WTC11 (cell line): Measurements from ENCODE around the gene FTCD. TPM values are rescaled to one million over a fixed set of nuclear protein-coding genes. Genes with fewer than 3 reads are reported as not detected.

Source experiments
- ATAC-seq: fragments of 200-7000 bp; cut with Tn5 transposase; 2 replicates; pipeline ENCODE4 v1.10.0; 2021; ENCODE audit warnings: mild to moderate bottlenecking, moderate library complexity
- CTCF ChIA-PET: fragments of 300-600 bp; sonication (Branson Sonifier 250); formaldehyde crosslinking; loops from one replicate; lab custom pipeline; 2021; ENCODE audit warnings: antibody characterized with exemption; lab: Charles Lee
- POLR2A ChIA-PET: fragments of 350-600 bp; sonication (Branson Sonifier 250); formaldehyde crosslinking; loops from one replicate; lab custom pipeline; 2021; ENCODE audit warnings: antibody characterized with exemption; lab: Charles Lee
- DNase-seq: peaks from one replicate; pipeline ENCODE4 v3.0.0; 2021; ENCODE audit warnings: low spot score
- H3K27ac Mint-ChIP-seq: 2 replicates; pipeline ENCODE4 v1.8.0; 2021; ENCODE audit warnings: mixed read lengths
- H3K27me3 Mint-ChIP-seq: 2 replicates; pipeline ENCODE4 v1.8.0; 2021; ENCODE audit warnings: low read depth, mild to moderate bottlenecking, moderate library complexity, mixed read lengths
- H3K36me3 Mint-ChIP-seq: 2 replicates; pipeline ENCODE4 v1.8.0; 2021; ENCODE audit warnings: mixed read lengths
- H3K4me1 Mint-ChIP-seq: 2 replicates; pipeline ENCODE4 v1.8.0; 2022; ENCODE audit warnings: mixed read lengths
- H3K4me3 Mint-ChIP-seq: 2 replicates; pipeline ENCODE4 v1.8.0; 2021; ENCODE audit warnings: mild to moderate bottlenecking, moderate library complexity, mixed read lengths
- H3K9me3 Mint-ChIP-seq: 2 replicates; pipeline ENCODE4 v1.8.0; 2021; ENCODE audit warnings: mixed read lengths
- AFF4 ChIP-seq: sonication (generic); formaldehyde crosslinking; IDR thresholded peaks from 2 replicates; pipeline ENCODE4 v1.8.1; 2023; ENCODE audit warnings: mild to moderate bottlenecking, missing genetic modification reagents, borderline replicate concordance
- ATF3 ChIP-seq: sonication (generic); formaldehyde crosslinking; conservative IDR thresholded peaks from 2 replicates; pipeline ENCODE4 v1.8.1; 2022; ENCODE audit warnings: mild to moderate bottlenecking, missing genetic modification reagents
- ELF4 ChIP-seq: sonication (generic); formaldehyde crosslinking; IDR thresholded peaks from 2 replicates; pipeline ENCODE4 v1.8.1; 2022; ENCODE audit warnings: low read depth, mild to moderate bottlenecking, moderate library complexity, missing genetic modification reagents
- EMX1 ChIP-seq: fragments of 250-450 bp; sonication (Bioruptor Pico); IDR thresholded peaks from 2 replicates; pipeline ENCODE4 v1.8.0; 2021; ENCODE audit warnings: mild to moderate bottlenecking
- FOXJ3 ChIP-seq: sonication (generic); formaldehyde crosslinking; IDR thresholded peaks from 2 replicates; pipeline ENCODE4 v1.9.0; 2021; ENCODE audit warnings: missing genetic modification reagents, mild to moderate bottlenecking, borderline replicate concordance
- FOXP1 ChIP-seq: sonication (generic); formaldehyde crosslinking; IDR thresholded peaks from 2 replicates; pipeline ENCODE4 v1.8.0; 2022; ENCODE audit warnings: missing genetic modification reagents, mild to moderate bottlenecking, moderate library complexity, borderline replicate concordance
- GTF2I ChIP-seq: fragments of 250-450 bp; sonication (Bioruptor Pico); conservative IDR thresholded peaks from 2 replicates; pipeline ENCODE4 v1.4.0; 2021; ENCODE audit warnings: mild to moderate bottlenecking
- JUN ChIP-seq: sonication (generic); formaldehyde crosslinking; IDR thresholded peaks from 2 replicates; pipeline ENCODE4 v1.8.0; 2023; ENCODE audit warnings: mild to moderate bottlenecking, missing genetic modification reagents
- OVOL2 ChIP-seq: fragments of 250-450 bp; sonication (Bioruptor Pico); IDR thresholded peaks from 2 replicates; pipeline ENCODE4 v1.9.0; 2021; ENCODE audit warnings: mild to moderate bottlenecking, borderline replicate concordance
- PRRX2 ChIP-seq: fragments of 250-450 bp; sonication (Bioruptor Pico); IDR thresholded peaks from 2 replicates; pipeline ENCODE4 v1.8.0; 2021; ENCODE audit warnings: mild to moderate bottlenecking
- TCF7 ChIP-seq: sonication (generic); formaldehyde crosslinking; IDR thresholded peaks from 2 replicates; pipeline ENCODE4 v1.8.0; 2022; ENCODE audit warnings: mild to moderate bottlenecking, low read depth, missing genetic modification reagents, moderate library complexity
- TP53 ChIP-seq: sonication (generic); formaldehyde crosslinking; IDR thresholded peaks from 2 replicates; pipeline ENCODE4 v1.8.1; 2023; ENCODE audit warnings: mild to moderate bottlenecking, missing genetic modification reagents
- USF1 ChIP-seq: sonication (generic); formaldehyde crosslinking; IDR thresholded peaks from 2 replicates; pipeline ENCODE4 v1.8.0; 2022; ENCODE audit warnings: mild to moderate bottlenecking, missing genetic modification reagents
- ZNF219 ChIP-seq: sonication (generic); formaldehyde crosslinking; IDR thresholded peaks from 2 replicates; pipeline ENCODE4 v1.8.0; 2023; ENCODE audit warnings: missing genetic modification reagents, mild to moderate bottlenecking, borderline replicate concordance
- ZNF396 ChIP-seq: fragments of 250-450 bp; sonication (Bioruptor Pico); IDR thresholded peaks from 2 replicates; pipeline ENCODE4 v1.8.0; 2021; ENCODE audit warnings: mild to moderate bottlenecking, moderate library complexity, borderline replicate concordance
- ZNF416 ChIP-seq: fragments of 250-450 bp; sonication (Bioruptor Pico); IDR thresholded peaks from 2 replicates; pipeline ENCODE4 v1.9.0; 2021; ENCODE audit warnings: mild to moderate bottlenecking, inconsistent platforms
- total RNA-seq: library from RNA; stranded (reverse); gene quantifications from 3 replicates; pipeline ENCODE4 v1.2.3, GENCODE V29; 2021
- TF ChIP-seq, protein P1 (sequence below): sonication (generic); formaldehyde crosslinking; conservative IDR thresholded peaks from 2 replicates; pipeline ENCODE4 v1.8.1; 2023; ENCODE audit warnings: mild to moderate bottlenecking, low read depth, missing genetic modification reagents, moderate library complexity
- TF ChIP-seq, protein P2 (sequence below): sonication (generic); formaldehyde crosslinking; IDR thresholded peaks from 2 replicates; pipeline ENCODE4 v1.8.0; 2023; ENCODE audit warnings: missing genetic modification reagents
- TF ChIP-seq, protein P3 (sequence below): fragments of 250-450 bp; sonication (Bioruptor Pico); IDR thresholded peaks from 2 replicates; pipeline ENCODE4 v1.9.0; 2021; ENCODE audit warnings: moderate library complexity, mild to moderate bottlenecking, inconsistent platforms, borderline replicate concordance
- TF ChIP-seq, protein P4 (sequence below): fragments of 250-450 bp; sonication (Bioruptor Pico); IDR thresholded peaks from 2 replicates; pipeline ENCODE4 v1.9.0; 2021; ENCODE audit warnings: mild to moderate bottlenecking

The FTCD gene
- total RNA-seq, 1 experiment from 2014 or later, result 6.1 TPM

DNA sequence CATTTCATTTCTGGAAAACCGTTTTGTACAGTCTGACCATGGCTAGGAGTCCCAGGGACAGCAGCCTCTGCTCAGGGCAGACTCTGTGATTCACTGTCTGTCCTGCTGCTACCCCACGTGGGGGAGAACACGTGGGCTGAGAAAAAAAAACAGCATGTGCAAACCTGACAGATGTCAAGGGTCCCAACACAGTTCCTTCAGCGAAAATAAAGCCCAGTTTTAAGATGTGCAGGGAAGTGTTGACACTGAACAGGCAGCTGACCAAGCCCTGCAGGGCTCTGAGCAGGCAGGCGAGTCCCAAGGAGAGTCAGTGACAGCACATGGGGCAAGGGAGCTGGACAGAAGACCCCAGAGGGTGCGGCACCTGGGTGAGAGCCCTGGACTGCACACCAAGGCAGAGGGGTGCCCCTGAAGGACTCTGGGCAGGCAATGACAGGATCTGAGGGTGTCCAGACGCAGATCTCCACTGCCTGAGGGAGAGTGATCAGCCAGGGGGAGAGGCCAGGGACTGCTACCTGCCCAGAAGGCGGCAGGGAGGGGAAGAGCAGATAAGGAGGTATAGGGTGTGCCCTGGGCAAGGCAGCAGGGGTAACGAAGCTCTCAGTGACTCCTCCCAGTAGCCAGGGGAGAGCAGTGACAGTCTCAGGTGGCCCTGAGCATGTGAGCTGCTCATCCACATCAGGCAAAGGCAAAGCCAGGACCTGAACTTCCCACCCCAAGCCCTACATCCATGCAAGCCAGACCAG is 34.0 kb upstream of the FTCD start:
- ChIA-PET CTCF (interaction anchor here (1.2 to 2.2 kb wide), 2 partner anchors 37 to 46 kb away, joined by 4 to 7 read pairs; no protein-coding TSS in a partner anchor), POLR2A (no interaction called here)
- H3K27ac Mint-ChIP-seq, result peak overlapping the region; percentile 73
- peaks cover 27% of the 10 kb centered on the region for H3K36me3 Mint-ChIP-seq
- peaks cover 6% of the 10 kb centered on the region; the same call in 1 of the 2 replicates for H3K9me3 Mint-ChIP-seq
- TF ChIP-seq USF1 (no peak), PRRX2 (no peak), TP53 (CRISPR knock-in tag) (no peak), ELF4 (no peak), EMX1 (CRISPR knock-in tag) (no peak), TCF7 (CRISPR knock-in tag) (no peak), ATF3 (CRISPR knock-in tag) (no peak)
- TF ChIP-seq, protein P1, sequence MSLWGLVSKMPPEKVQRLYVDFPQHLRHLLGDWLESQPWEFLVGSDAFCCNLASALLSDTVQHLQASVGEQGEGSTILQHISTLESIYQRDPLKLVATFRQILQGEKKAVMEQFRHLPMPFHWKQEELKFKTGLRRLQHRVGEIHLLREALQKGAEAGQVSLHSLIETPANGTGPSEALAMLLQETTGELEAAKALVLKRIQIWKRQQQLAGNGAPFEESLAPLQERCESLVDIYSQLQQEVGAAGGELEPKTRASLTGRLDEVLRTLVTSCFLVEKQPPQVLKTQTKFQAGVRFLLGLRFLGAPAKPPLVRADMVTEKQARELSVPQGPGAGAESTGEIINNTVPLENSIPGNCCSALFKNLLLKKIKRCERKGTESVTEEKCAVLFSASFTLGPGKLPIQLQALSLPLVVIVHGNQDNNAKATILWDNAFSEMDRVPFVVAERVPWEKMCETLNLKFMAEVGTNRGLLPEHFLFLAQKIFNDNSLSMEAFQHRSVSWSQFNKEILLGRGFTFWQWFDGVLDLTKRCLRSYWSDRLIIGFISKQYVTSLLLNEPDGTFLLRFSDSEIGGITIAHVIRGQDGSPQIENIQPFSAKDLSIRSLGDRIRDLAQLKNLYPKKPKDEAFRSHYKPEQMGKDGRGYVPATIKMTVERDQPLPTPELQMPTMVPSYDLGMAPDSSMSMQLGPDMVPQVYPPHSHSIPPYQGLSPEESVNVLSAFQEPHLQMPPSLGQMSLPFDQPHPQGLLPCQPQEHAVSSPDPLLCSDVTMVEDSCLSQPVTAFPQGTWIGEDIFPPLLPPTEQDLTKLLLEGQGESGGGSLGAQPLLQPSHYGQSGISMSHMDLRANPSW (CRISPR knock-in tag), result no peak
- TF ChIP-seq, protein P2, sequence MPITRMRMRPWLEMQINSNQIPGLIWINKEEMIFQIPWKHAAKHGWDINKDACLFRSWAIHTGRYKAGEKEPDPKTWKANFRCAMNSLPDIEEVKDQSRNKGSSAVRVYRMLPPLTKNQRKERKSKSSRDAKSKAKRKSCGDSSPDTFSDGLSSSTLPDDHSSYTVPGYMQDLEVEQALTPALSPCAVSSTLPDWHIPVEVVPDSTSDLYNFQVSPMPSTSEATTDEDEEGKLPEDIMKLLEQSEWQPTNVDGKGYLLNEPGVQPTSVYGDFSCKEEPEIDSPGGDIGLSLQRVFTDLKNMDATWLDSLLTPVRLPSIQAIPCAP (CRISPR knock-in tag), result no peak
- peaks cover 22% of the 10 kb centered on the region for H3K4me1 Mint-ChIP-seq
- no peaks in the 10 kb centered on the region for H3K27me3 Mint-ChIP-seq
- no peak overlapping the region for H3K4me3 Mint-ChIP-seq
- ATAC-seq (no peak), DNase-seq (no peak)

DNA sequence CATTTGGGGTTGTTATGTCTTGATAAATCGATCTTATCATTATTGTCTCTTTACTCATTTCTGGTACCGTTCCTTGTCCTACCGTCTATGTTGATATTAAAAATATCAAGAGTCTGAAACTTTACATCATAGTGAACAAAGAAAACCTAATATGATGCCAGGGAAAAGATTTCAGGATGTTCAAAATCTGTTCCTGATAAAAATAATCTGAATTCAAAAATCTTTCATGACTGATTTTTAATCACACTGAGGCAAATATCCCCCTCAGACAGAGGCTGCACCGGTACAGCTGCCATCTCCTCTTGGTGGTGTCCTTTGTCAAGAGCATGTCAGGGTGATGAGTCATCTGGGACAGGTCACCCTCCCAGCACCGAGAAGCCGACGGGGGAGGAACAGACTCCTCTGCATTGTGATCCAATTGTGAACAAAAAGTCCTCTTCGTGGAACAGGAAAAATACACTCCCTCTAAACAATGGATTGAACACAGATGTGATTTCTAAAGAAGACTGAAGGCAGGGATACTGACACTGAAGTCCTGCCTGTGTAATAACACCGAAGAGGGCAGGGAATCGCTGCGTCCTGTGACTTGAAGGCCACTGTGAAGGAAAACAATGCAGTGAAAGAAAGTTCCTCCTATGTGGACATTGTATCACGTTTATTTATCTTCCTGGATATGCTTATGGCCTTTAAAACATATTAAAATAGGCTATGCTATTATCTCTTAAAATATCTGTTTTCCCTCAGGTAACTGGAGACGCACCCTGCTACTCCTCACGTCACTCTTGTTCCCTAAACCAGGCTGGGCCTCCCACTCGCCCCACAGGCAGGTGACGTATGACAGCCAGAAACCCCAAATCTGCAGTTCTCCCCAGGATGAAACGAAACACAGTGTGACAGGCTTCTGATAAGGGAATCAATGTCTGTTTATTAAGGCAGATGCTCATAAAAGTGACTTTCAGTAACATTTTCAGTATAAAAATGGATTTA is 33.1 kb upstream of the FTCD start:
- peaks cover 22% of the 10 kb centered on the region for H3K4me1 Mint-ChIP-seq
- no peaks in the 10 kb centered on the region for H3K27me3 Mint-ChIP-seq
- DNase-seq (no peak), ATAC-seq (no peak)
- peaks cover 3% of the 10 kb centered on the region; the same call in 1 of the 2 replicates for H3K9me3 Mint-ChIP-seq
- TF ChIP-seq ZNF219 (CRISPR knock-in tag) (no peak), JUN (CRISPR knock-in tag) (no peak), AFF4 (CRISPR knock-in tag) (no peak), ZNF416 (CRISPR knock-in tag) (no peak), OVOL2 (no peak), ZNF396 (CRISPR knock-in tag) (no peak), FOXP1 (no peak), GTF2I (CRISPR knock-in tag) (no peak), FOXJ3 (CRISPR knock-in tag) (no peak)
- TF ChIP-seq, protein P3, sequence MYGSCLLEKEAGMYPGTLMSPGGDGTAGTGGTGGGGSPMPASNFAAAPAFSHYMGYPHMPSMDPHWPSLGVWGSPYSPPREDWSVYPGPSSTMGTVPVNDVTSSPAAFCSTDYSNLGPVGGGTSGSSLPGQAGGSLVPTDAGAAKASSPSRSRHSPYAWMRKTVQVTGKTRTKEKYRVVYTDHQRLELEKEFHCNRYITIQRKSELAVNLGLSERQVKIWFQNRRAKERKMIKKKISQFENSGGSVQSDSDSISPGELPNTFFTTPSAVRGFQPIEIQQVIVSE, result no peak
- TF ChIP-seq, protein P4, sequence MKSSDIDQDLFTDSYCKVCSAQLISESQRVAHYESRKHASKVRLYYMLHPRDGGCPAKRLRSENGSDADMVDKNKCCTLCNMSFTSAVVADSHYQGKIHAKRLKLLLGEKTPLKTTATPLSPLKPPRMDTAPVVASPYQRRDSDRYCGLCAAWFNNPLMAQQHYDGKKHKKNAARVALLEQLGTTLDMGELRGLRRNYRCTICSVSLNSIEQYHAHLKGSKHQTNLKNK (CRISPR knock-in tag), result no peak
- ChIA-PET CTCF (no interaction called here), POLR2A (interaction anchor here (0.5 kb wide), 1 partner anchor 9 kb away, joined by 3 read pairs; no protein-coding TSS in a partner anchor)
- no peak overlapping the region for H3K4me3 Mint-ChIP-seq
- H3K36me3 Mint-ChIP-seq, result peaks cover 18% of the 10 kb centered on the region
- peak overlapping the region; percentile 73 for H3K27ac Mint-ChIP-seq
